Measurements from ENCODE around the gene PM20D1. TPM values are rescaled to one million over a fixed set of nuclear protein-coding genes. Genes with fewer than 3 reads are reported as not detected.
"Not testable (repeated sequence)": the region's sequence is repeated elsewhere in the genome, so short reads cannot be mapped to it uniquely, and the experiment has no call there.

The PM20D1 gene
- total RNA-seq, 1 experiment from 2014 or later, result not detected

- H4K20me1 ChIP-seq (ENCODE audit: insufficient read depth, low read depth, low read length); H2AFZ ChIP-seq (ENCODE audit: low read length); H3K9me2 ChIP-seq (replicated peaks; ENCODE audit: insufficient read depth, low read length); H3K4me3 ChIP-seq (ENCODE audit: low read length); H3K4me1 ChIP-seq (ENCODE audit: low read length); H3K9me3 ChIP-seq (ENCODE audit: low read length); H3K27me3 ChIP-seq (ENCODE audit: low read length); DNase-seq; H3K79me2 ChIP-seq (ENCODE audit: low read length); H3K27ac ChIP-seq (ENCODE audit: low read length); H3K4me2 ChIP-seq (ENCODE audit: low read depth, low read length, poor library complexity, severe bottlenecking); H3K36me3 ChIP-seq (ENCODE audit: insufficient read depth, low read length); H3K9ac ChIP-seq (ENCODE audit: low read length): not testable (repeated sequence)
Measured at GRCh38 chr1:205857501-205857900, 7.6 kb upstream of the PM20D1 start.

- no peak overlapping the region for H3K27ac ChIP-seq (ENCODE audit: low read length)
- DNase-seq, result no peak
- H3K27me3 ChIP-seq (ENCODE audit: low read length), result no peaks in the 10 kb centered on the region
- no peaks in the 10 kb centered on the region for H4K20me1 ChIP-seq (ENCODE audit: insufficient read depth, low read depth, low read length)
- no peak overlapping the region for H3K9ac ChIP-seq (ENCODE audit: low read length)
- peaks cover 8% of the 10 kb centered on the region for H3K4me1 ChIP-seq (ENCODE audit: low read length)
- H3K4me3 ChIP-seq (ENCODE audit: low read length), result no peak overlapping the region
- no peaks in the 10 kb centered on the region; the same call in 1 of the 2 replicates for H3K36me3 ChIP-seq (ENCODE audit: insufficient read depth, low read length)
- H2AFZ ChIP-seq (ENCODE audit: low read length), result no peak overlapping the region
- no peak overlapping the region for H3K4me2 ChIP-seq (ENCODE audit: low read depth, low read length, poor library complexity, severe bottlenecking)
- H3K9me3 ChIP-seq (ENCODE audit: low read length), result no peaks in the 10 kb centered on the region
- H3K9me2 ChIP-seq (replicated peaks; ENCODE audit: insufficient read depth, low read length), result no peaks in the 10 kb centered on the region
- H3K79me2 ChIP-seq (ENCODE audit: low read length), result no peaks in the 10 kb centered on the region
Measured at GRCh38 chr1:205856433-205856832, 6.5 kb upstream of the PM20D1 start.

GRCh38 chr1:205852969-205853368, 3.0 kb upstream of the PM20D1 start:
- H4K20me1 ChIP-seq (ENCODE audit: insufficient read depth, low read depth, low read length), result no peaks in the 10 kb centered on the region
- H3K4me2 ChIP-seq (ENCODE audit: low read depth, low read length, poor library complexity, severe bottlenecking), result no peak overlapping the region
- DNase-seq, result no peak
- no peaks in the 10 kb centered on the region for H3K79me2 ChIP-seq (ENCODE audit: low read length)
- H3K27ac ChIP-seq (ENCODE audit: low read length), result no peak overlapping the region
- no peak overlapping the region for H3K9ac ChIP-seq (ENCODE audit: low read length)
- no peak overlapping the region for H3K4me3 ChIP-seq (ENCODE audit: low read length)
- H3K4me1 ChIP-seq (ENCODE audit: low read length), result peaks cover 14% of the 10 kb centered on the region
- H3K36me3 ChIP-seq (ENCODE audit: insufficient read depth, low read length), result no peaks in the 10 kb centered on the region; the same call in 1 of the 2 replicates
- H2AFZ ChIP-seq (ENCODE audit: low read length), result no peak overlapping the region
- H3K27me3 ChIP-seq (ENCODE audit: low read length), result no peaks in the 10 kb centered on the region
- H3K9me2 ChIP-seq (replicated peaks; ENCODE audit: insufficient read depth, low read length), result no peaks in the 10 kb centered on the region
- H3K9me3 ChIP-seq (ENCODE audit: low read length), result no peaks in the 10 kb centered on the region

GRCh38 chr1:205851993-205852392, 2.1 kb upstream of the PM20D1 start:
- Histone ChIP-seq H3K9me3 (ENCODE audit: low read length) (no peaks in the 10 kb centered on the region), H3K27ac (ENCODE audit: low read length) (no peak overlapping the region), H3K4me2 (ENCODE audit: low read depth, low read length, poor library complexity, severe bottlenecking) (no peak overlapping the region), H3K4me1 (ENCODE audit: low read length) (peaks cover 12% of the 10 kb centered on the region), H3K36me3 (ENCODE audit: insufficient read depth, low read length) (no peaks in the 10 kb centered on the region; the same call in 1 of the 2 replicates), H3K9me2 (replicated peaks; ENCODE audit: insufficient read depth, low read length) (no peaks in the 10 kb centered on the region), H3K9ac (ENCODE audit: low read length) (no peak overlapping the region), H3K27me3 (ENCODE audit: low read length) (no peaks in the 10 kb centered on the region), H3K4me3 (ENCODE audit: low read length) (no peak overlapping the region), H4K20me1 (ENCODE audit: insufficient read depth, low read depth, low read length) (no peaks in the 10 kb centered on the region), H2AFZ (ENCODE audit: low read length) (no peak overlapping the region), H3K79me2 (ENCODE audit: low read length) (no peaks in the 10 kb centered on the region)
- DNase-seq, result no peak

DNA sequence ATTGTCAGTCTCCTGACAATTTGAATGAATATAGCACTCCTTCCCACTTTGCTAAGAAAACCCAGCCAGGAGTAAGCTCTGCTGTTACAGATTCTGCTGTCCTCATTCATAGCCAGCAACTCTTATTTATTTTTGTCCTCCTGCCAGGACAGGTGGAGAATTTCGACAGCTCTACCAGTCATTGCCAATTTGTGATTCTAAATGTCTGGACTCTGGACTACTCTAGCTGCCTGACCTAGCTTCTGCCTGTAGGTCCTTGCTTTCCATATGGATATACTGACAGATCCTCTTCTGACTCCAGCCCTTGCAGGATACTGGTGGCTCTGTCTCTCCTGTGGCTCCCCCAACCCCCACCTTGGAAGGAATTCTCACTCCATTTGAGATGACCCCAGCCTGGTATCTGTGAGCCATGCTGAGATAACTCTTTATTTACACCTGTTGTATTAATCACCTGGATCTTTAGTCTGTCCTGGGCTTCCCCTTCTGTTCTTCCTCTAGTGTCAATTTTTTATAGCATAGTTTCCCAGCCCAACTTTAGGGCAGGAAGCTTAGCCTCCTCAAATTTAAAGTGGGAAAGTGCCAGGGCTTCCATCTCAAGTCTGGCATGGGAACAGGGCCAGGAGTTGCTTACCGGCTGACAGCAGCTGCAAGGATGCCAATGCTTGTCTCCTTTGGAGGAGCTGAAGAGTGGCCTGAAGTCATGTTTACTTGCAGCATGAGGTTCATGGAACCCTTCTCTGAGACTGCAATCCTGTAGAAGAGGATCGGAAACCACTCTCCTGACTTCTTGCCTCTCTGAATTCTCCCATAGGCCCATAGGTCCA, 6.7 kb downstream of the PM20D1 start:
- Histone ChIP-seq H3K36me3 (ENCODE audit: insufficient read depth, low read length) (no peaks in the 10 kb centered on the region), H3K27me3 (ENCODE audit: low read length) (no peaks in the 10 kb centered on the region), H3K4me1 (ENCODE audit: low read length) (no peaks in the 10 kb centered on the region)

GRCh38 chr1:205842229-205842628, 7.7 kb downstream of the PM20D1 start:
- Histone ChIP-seq H3K4me2 (ENCODE audit: low read depth, low read length, poor library complexity, severe bottlenecking) (no peak overlapping the region), H3K36me3 (ENCODE audit: insufficient read depth, low read length) (no peaks in the 10 kb centered on the region), H3K9me2 (replicated peaks; ENCODE audit: insufficient read depth, low read length) (no peaks in the 10 kb centered on the region), H3K4me3 (ENCODE audit: low read length) (no peak overlapping the region), H4K20me1 (ENCODE audit: insufficient read depth, low read depth, low read length) (no peaks in the 10 kb centered on the region), H2AFZ (ENCODE audit: low read length) (no peak overlapping the region), H3K27ac (ENCODE audit: low read length) (no peak overlapping the region), H3K9ac (ENCODE audit: low read length) (no peak overlapping the region), H3K79me2 (ENCODE audit: low read length) (no peaks in the 10 kb centered on the region), H3K4me1 (ENCODE audit: low read length) (no peaks in the 10 kb centered on the region), H3K27me3 (ENCODE audit: low read length) (no peaks in the 10 kb centered on the region), H3K9me3 (ENCODE audit: low read length) (no peaks in the 10 kb centered on the region)
- DNase-seq, result no peak

More for the DNA sequence above, 6.7 kb downstream of the PM20D1 start:
- no peaks in the 10 kb centered on the region for H4K20me1 ChIP-seq (ENCODE audit: insufficient read depth, low read depth, low read length)
- H3K9me2 ChIP-seq (replicated peaks; ENCODE audit: insufficient read depth, low read length), result no peaks in the 10 kb centered on the region
- H3K4me2 ChIP-seq (ENCODE audit: low read depth, low read length, poor library complexity, severe bottlenecking), result no peak overlapping the region
- no peak overlapping the region for H2AFZ ChIP-seq (ENCODE audit: low read length)
- H3K9me3 ChIP-seq (ENCODE audit: low read length), result no peaks in the 10 kb centered on the region
- no peak overlapping the region for H3K9ac ChIP-seq (ENCODE audit: low read length)
- no peak for DNase-seq
- no peak overlapping the region for H3K27ac ChIP-seq (ENCODE audit: low read length)
- no peak overlapping the region for H3K4me3 ChIP-seq (ENCODE audit: low read length)
- no peaks in the 10 kb centered on the region for H3K79me2 ChIP-seq (ENCODE audit: low read length)

- Histone ChIP-seq H2AFZ (ENCODE audit: low read length) (no peak overlapping the region), H3K4me3 (ENCODE audit: low read length) (no peak overlapping the region), H3K27me3 (ENCODE audit: low read length) (no peaks in the 10 kb centered on the region), H3K27ac (ENCODE audit: low read length) (no peak overlapping the region), H3K36me3 (ENCODE audit: insufficient read depth, low read length) (no peaks in the 10 kb centered on the region), H3K4me1 (ENCODE audit: low read length) (no peaks in the 10 kb centered on the region), H4K20me1 (ENCODE audit: insufficient read depth, low read depth, low read length) (no peaks in the 10 kb centered on the region), H3K9ac (ENCODE audit: low read length) (no peak overlapping the region), H3K9me3 (ENCODE audit: low read length) (no peaks in the 10 kb centered on the region), H3K79me2 (ENCODE audit: low read length) (no peaks in the 10 kb centered on the region), H3K4me2 (ENCODE audit: low read depth, low read length, poor library complexity, severe bottlenecking) (no peak overlapping the region), H3K9me2 (replicated peaks; ENCODE audit: insufficient read depth, low read length) (no peaks in the 10 kb centered on the region)
- DNase-seq, result peak; percentile 39
Measured at GRCh38 chr1:205840146-205840923, 9.6 kb downstream of the PM20D1 start.

- Histone ChIP-seq H3K36me3 (ENCODE audit: insufficient read depth, low read length) (no peaks in the 10 kb centered on the region), H3K4me3 (ENCODE audit: low read length) (no peak overlapping the region), H2AFZ (ENCODE audit: low read length) (no peak overlapping the region), H3K4me1 (ENCODE audit: low read length) (no peaks in the 10 kb centered on the region), H4K20me1 (ENCODE audit: insufficient read depth, low read depth, low read length) (no peaks in the 10 kb centered on the region), H3K4me2 (ENCODE audit: low read depth, low read length, poor library complexity, severe bottlenecking) (no peak overlapping the region), H3K9ac (ENCODE audit: low read length) (no peak overlapping the region), H3K9me3 (ENCODE audit: low read length) (no peaks in the 10 kb centered on the region), H3K27me3 (ENCODE audit: low read length) (no peaks in the 10 kb centered on the region), H3K9me2 (replicated peaks; ENCODE audit: insufficient read depth, low read length) (no peaks in the 10 kb centered on the region), H3K27ac (ENCODE audit: low read length) (no peak overlapping the region), H3K79me2 (ENCODE audit: low read length) (no peaks in the 10 kb centered on the region)
- no peak for DNase-seq
Measured at GRCh38 chr1:205837382-205837970, 12.5 kb downstream of the PM20D1 start.
